PC-9 (cell line): Measurements from ENCODE around the gene TCF3. TPM values are rescaled to one million over a fixed set of nuclear protein-coding genes. Genes with fewer than 3 reads are reported as not detected.
A peak's percentile ranks its signal among the peaks of the same experiment; 100 is the strongest.
"Not testable (repeated sequence)": the region's sequence is repeated elsewhere in the genome, so short reads cannot be mapped to it uniquely, and the experiment has no call there.

Source experiments
- BruUV-seq: library from RNA; stranded (reverse); fragments of 400-500 nt; replicated peaks from 2 replicates; lab custom pipeline; 2021; lab: Mats Ljungman, UMichigan
- CTCF ChIA-PET: fragments of 300-600 bp; sonication (Branson Sonifier 250); formaldehyde crosslinking; loops from one replicate; lab custom pipeline; 2022; ENCODE audit warnings: antibody characterized with exemption; lab: Charles Lee
- POLR2A ChIA-PET: fragments of 300-600 bp; sonication (Branson Sonifier 250); formaldehyde crosslinking; loops from one replicate; lab custom pipeline; 2022; ENCODE audit warnings: antibody characterized with exemption; ENCODE audit not compliant: unreplicated experiment; lab: Charles Lee
- DNase-seq, 2 experiments: peaks; one replicate each; pipeline versions ENCODE4 v3.0.0 to v3.0.0-alpha.2; 2015 to 2022; ENCODE audit warnings: mixed read lengths in 1 of 2
- H2AFZ ChIP-seq: fragments of 200-600 bp; sonication (generic); 2 replicates; pipeline ENCODE4 v1.8.1; 2017; ENCODE audit warnings: antibody characterized with exemption
- H3F3A ChIP-seq: fragments of 200-600 bp; sonication (generic); 2 replicates; pipeline ENCODE4 v1.8.1; 2017; ENCODE audit warnings: antibody characterized with exemption, mild to moderate bottlenecking, low read depth; ENCODE audit not compliant: insufficient read depth
- H3K27ac ChIP-seq: fragments of 200-600 bp; sonication (generic); 2 replicates; pipeline ENCODE4 v1.6.1; 2016; ENCODE audit warnings: mixed run types
- H3K27me3 ChIP-seq: fragments of 200-600 bp; sonication (generic); 2 replicates; pipeline ENCODE4 v1.6.1; 2016; ENCODE audit warnings: low read depth, mixed run types; ENCODE audit not compliant: insufficient read depth
- H3K36me3 ChIP-seq: fragments of 200-600 bp; sonication (generic); 2 replicates; pipeline ENCODE4 v1.6.1; 2016; ENCODE audit warnings: low read depth, mixed run types
- H3K4me1 ChIP-seq: fragments of 200-600 bp; sonication (generic); replicated peaks from 2 replicates; pipeline ENCODE4 v1.6.1; 2016; ENCODE audit warnings: mixed run types; ENCODE audit not compliant: insufficient read depth
- H3K4me2 ChIP-seq: fragments of 200-600 bp; sonication (generic); 2 replicates; pipeline ENCODE4 v1.6.1; 2017; ENCODE audit warnings: mixed run types
- H3K4me3 ChIP-seq: fragments of 200-600 bp; sonication (generic); 2 replicates; pipeline ENCODE4 v1.6.1; 2016; ENCODE audit warnings: mixed run types
- H3K79me2 ChIP-seq: fragments of 200-600 bp; sonication (generic); 2 replicates; pipeline ENCODE4 v1.6.1; 2017; ENCODE audit warnings: low read depth, mixed run types
- H3K9me2 ChIP-seq: fragments of 200-600 bp; sonication (generic); 2 replicates; pipeline ENCODE4 v1.8.1; 2017; ENCODE audit warnings: mild to moderate bottlenecking; ENCODE audit not compliant: insufficient read depth
- H3K9me3 ChIP-seq: fragments of 200-600 bp; sonication (generic); 2 replicates; pipeline ENCODE4 v1.8.1; 2016; ENCODE audit warnings: low read depth; ENCODE audit not compliant: insufficient read depth
- H4K20me1 ChIP-seq: fragments of 200-600 bp; sonication (generic); 2 replicates; pipeline ENCODE4 v1.8.1; 2017; ENCODE audit not compliant: insufficient read depth
- EZH2 ChIP-seq: fragments of 200-600 bp; sonication (generic); IDR thresholded peaks from 2 replicates; pipeline ENCODE4 v1.8.0; 2017; ENCODE audit warnings: antibody characterized with exemption, low read depth
- intact Hi-C: fragments of 100-400 bp; cut with micrococcal nuclease; formaldehyde crosslinking; loops from one replicate; pipeline ENCODE4 v1.10.0; 2022; ENCODE audit not compliant: unreplicated experiment
- total RNA-seq: library from RNA; stranded (reverse); gene quantifications from 2 replicates; pipeline ENCODE4 v1.2.3, GENCODE V29; 2021
- TF ChIP-seq, protein P1 (sequence below): fragments of 200-600 bp; sonication (generic); conservative IDR thresholded peaks from 2 replicates; pipeline ENCODE4 v1.6.1; 2017; ENCODE audit warnings: mixed run types, antibody characterized with exemption, mild to moderate bottlenecking, moderate library complexity

The TCF3 gene
- total RNA-seq, 1 experiment from 2014 or later, result 98.0 TPM

DNA sequence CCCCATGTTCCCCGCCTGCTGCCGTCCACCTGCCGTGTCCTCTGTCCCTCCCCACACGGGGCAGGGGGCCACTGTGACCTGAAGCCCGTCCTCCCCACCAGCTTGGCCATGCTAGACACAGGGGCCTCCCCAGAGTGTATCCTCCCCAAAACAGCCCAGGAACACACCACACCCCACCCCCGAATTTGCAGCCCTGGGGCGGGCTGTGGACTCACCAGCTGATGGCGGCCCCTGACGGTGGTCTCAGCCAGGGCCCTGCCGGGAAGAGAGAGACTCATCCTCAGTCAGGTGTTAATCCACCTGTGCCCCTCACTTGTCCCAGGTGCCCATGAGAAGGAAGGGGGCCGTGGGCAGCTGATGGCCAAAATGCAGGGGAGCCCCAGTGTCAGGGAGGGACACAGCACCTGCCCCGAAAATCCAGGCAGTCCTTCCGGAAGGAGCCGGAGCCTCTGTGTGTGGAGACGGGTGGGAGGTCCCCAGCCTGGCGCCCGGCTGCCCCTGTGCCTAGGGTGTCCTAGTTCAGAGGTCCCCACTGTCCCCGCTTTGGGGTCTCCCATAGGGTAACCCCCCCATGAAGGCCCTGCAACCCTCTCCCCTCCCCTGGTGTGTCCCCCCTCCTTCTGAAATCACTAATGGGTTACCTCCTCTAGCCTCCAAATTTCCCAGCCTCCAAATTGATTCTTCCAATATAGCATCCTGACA lies 39.3 kb upstream of the TCF3 start:
- H3K79me2 ChIP-seq, result no peaks in the 10 kb centered on the region
- no TSS peak for BruUV-seq
- H3K4me2 ChIP-seq, result no peak overlapping the region
- no peak for DNase-seq
- no peaks in the 10 kb centered on the region for H3K9me3 ChIP-seq
- intact Hi-C loops, result no loop called here
- no peaks in the 10 kb centered on the region for H3K9me2 ChIP-seq
- no peaks in the 10 kb centered on the region for H3K4me1 ChIP-seq
- no peaks in the 10 kb centered on the region for H3K36me3 ChIP-seq
- H3F3A ChIP-seq, result no peaks in the 10 kb centered on the region
- TF ChIP-seq, protein P1, sequence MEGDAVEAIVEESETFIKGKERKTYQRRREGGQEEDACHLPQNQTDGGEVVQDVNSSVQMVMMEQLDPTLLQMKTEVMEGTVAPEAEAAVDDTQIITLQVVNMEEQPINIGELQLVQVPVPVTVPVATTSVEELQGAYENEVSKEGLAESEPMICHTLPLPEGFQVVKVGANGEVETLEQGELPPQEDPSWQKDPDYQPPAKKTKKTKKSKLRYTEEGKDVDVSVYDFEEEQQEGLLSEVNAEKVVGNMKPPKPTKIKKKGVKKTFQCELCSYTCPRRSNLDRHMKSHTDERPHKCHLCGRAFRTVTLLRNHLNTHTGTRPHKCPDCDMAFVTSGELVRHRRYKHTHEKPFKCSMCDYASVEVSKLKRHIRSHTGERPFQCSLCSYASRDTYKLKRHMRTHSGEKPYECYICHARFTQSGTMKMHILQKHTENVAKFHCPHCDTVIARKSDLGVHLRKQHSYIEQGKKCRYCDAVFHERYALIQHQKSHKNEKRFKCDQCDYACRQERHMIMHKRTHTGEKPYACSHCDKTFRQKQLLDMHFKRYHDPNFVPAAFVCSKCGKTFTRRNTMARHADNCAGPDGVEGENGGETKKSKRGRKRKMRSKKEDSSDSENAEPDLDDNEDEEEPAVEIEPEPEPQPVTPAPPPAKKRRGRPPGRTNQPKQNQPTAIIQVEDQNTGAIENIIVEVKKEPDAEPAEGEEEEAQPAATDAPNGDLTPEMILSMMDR, result no peak
- no peak for TF ChIP-seq EZH2
- H4K20me1 ChIP-seq, result no peaks in the 10 kb centered on the region
- ChIA-PET POLR2A (no interaction called here), CTCF (no interaction called here)
- H3K27me3 ChIP-seq, result peaks cover 42% of the 10 kb centered on the region
- H2AFZ ChIP-seq, result no peak overlapping the region
- no peak overlapping the region for H3K4me3 ChIP-seq
- no peak overlapping the region for H3K27ac ChIP-seq

DNA sequence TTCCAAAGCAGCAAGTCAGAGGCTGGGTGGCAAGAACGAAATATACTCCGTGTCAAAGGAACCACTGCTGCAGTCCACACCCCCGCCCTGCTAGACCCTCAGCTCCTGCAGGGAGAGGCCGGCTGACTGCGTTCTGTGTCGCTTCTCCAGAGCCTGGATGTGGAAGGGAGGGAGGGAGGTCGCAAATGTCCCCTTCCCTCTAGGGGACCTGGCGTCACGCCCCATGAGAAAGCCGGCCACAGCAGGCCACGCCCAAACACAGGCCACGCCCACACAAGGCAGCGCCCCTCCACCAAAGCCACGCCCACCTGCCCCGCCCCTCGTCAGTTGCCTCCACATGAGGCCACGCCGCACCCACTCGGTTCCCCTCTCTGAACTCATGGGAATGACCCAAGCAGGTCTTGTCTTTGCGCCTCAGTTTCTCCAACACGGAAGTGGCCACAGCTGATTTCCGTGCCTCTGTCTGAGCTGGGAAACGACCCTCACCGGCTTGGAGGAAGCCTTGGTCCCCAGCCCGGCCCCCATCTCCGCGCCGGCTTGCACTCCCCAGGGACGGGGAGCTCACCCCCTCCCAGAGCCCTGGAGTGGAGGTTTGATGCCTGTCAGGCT lies 38.4 kb upstream of the TCF3 start:
- POLR2A ChIA-PET, result no interaction called here

DNA sequence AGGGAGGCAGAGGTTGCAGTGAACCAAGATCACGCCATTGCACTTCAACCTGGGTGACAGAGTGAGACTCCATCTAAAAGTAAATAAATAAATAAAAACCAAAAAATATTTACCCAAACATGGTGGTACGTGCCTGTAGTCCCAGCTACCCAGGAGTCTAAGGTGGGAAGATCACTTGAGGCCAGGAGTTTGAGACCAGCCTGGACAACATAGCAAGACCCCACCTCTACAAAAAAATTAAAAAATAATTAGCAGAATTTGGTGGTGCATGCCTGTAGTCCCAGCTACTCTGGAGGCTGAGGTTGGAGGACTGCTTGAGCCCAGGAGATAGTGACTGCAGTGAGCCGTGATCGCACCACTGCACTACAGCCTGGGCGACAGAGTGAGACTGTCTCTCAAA lies 33.4 kb upstream of the TCF3 start:
- H2AFZ ChIP-seq, H3K36me3 ChIP-seq, H3K4me2 ChIP-seq, POLR2A ChIA-PET, H3K9me2 ChIP-seq, BruUV-seq, H3F3A ChIP-seq, H3K4me1 ChIP-seq, H3K4me3 ChIP-seq, H3K79me2 ChIP-seq, H3K9me3 ChIP-seq, DNase-seq, CTCF ChIA-PET, H4K20me1 ChIP-seq, H3K27ac ChIP-seq, intact Hi-C loops: not testable (repeated sequence)
- H3K27me3 ChIP-seq, result peaks cover 33% of the 10 kb centered on the region

More for the DNA sequence above, 38.4 kb upstream of the TCF3 start:
- intact Hi-C loops, result no loop called here
- Histone ChIP-seq H3K9me2 (no peaks in the 10 kb centered on the region), H3F3A (no peaks in the 10 kb centered on the region), H3K4me1 (no peaks in the 10 kb centered on the region), H3K27me3 (peaks cover 42% of the 10 kb centered on the region), H3K4me2 (no peak overlapping the region), H3K9me3 (no peaks in the 10 kb centered on the region), H4K20me1 (no peaks in the 10 kb centered on the region), H2AFZ (no peak overlapping the region), H3K36me3 (no peaks in the 10 kb centered on the region), H3K4me3 (no peak overlapping the region), H3K27ac (no peak overlapping the region), H3K79me2 (no peaks in the 10 kb centered on the region)
- CTCF ChIA-PET, result no interaction called here
- no TSS peak for BruUV-seq
- TF ChIP-seq EZH2, result no peak
- TF ChIP-seq, protein P1, result no peak
- peak in 1 of 2 experiments; percentile 7 for DNase-seq
